GM19328 (cell line): Measurements from ENCODE around the gene ZBTB16.

Experiments
- ATAC-seq: cut with Tn5 transposase; IDR thresholded peaks from one replicate; pipeline ENCODE4 v1.9.1; 2021; ENCODE audit warnings: mild to moderate bottlenecking, moderate library complexity; ENCODE audit not compliant: unreplicated experiment

ZBTB16 gene

GRCh38 chr11:114273890-114274635, 214.6 kb downstream of the ZBTB16 start:
- ATAC-seq = no peak

DNA sequence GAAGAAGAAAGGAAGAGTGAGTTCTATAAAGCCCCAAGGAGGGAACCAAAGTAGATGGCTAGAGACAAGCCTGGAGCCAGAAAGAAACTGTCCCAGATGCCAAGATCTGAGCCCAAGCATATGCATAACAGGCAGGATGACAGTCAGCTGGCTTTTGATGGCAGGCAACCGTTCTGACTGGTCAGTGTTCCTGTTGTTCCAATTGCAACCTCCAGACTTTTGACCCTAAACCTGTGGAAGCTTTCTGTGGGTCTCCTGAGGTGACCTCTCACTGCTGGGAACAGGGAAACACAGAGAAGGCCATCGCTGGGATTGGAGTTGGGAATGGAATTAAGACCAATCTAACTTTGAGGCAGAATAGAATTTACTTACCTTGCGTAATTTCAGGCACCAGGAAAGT, 215.1 kb downstream of the ZBTB16 start:
- ATAC-seq = no peak

DNA sequence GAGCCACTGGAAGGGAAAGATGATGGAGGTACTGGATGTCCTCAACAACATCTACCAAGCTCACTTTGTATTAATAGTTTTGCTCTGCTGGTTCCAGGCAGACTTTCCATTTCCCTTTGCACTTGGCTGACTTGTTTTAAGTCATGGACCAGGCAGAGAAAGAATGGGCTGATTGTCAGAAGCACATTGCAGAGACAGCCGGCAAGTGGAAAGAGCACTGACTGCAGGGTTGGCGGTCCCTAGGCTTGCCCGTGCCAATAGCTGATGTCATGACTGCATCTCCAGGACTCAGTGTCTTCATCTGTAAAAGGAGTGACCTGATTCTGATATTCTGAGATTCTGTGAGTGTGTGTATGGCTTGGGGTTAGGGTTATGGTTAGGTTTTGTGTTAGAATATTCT, 215.8 kb downstream of the ZBTB16 start:
- no peak for ATAC-seq

- ATAC-seq = no peak
These were observed 216.6 kb downstream of the ZBTB16 start for GRCh38 chr11:114276077-114276476.

DNA sequence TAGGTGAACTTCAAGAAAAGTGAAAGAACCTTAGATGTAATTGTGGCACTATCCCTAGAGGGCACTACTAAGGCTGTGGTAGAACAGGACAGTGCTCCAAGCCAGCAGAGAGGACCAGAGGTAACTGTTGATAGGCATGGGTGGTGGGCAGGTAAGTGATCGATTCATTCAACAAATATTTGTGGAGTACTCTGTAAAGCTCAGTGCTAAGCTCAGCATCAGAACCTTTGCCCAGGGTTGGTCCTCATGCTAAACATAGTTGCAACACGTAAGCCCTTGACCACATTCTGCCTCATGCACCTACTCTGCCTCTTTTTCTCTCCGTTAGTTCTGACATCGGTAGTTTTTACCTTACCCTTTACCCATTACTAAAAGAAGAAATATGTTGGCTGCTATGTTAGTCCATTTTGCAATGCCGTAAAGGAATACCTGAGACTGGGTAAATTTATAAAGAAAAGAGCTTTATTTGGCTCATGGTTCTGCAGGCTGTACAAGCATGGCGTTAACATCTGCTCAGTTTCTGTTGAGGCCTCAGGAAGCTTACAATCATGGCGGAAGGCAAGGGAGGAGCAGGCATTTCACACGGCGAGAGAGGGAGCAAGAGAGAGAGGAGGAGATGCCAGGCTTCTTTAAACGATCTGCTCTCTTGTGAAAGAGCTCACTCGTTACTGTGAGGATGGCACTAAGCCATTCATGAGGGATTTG, 218.3 kb downstream of the ZBTB16 start:
- no peak for ATAC-seq

- ATAC-seq = no peak
These were observed 219.0 kb downstream of the ZBTB16 start for GRCh38 chr11:114278342-114279065.

DNA sequence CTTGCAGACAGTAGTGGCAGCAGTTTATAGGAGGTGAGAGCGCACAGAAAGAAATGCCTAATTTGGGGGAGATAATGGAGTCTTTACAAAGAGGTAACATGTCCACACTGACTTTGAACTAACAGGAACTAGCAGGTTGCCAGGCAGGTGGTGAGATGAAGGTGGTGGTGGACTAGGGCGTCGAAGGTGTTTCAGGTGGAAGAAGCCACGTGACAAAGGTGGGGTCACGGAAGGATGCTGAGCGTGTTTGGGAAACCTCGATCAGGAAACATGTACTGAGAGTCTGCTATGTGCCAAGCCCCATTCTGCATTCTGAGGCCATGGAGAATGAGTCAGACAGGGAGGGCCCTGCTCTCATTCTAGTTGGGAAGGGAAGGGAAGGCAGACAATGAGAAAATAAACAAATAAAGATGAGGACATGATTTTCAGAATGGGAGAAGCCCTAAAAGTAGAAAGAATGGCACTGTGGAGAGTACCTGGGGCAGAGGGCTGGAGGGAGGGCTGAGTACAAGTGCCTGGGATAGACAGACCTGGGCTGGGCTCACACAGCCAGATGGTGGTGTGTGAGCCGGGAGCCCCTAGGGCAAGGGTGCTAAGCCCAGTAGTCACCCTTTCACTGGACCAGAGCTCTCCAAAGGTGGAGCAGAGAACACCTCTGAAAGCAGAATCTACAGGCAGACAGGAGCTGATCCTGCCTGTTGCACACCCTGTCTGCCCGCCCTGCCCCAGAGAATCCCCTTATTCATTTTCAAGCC, 220.5 kb downstream of the ZBTB16 start:
- ATAC-seq = no peak

DNA sequence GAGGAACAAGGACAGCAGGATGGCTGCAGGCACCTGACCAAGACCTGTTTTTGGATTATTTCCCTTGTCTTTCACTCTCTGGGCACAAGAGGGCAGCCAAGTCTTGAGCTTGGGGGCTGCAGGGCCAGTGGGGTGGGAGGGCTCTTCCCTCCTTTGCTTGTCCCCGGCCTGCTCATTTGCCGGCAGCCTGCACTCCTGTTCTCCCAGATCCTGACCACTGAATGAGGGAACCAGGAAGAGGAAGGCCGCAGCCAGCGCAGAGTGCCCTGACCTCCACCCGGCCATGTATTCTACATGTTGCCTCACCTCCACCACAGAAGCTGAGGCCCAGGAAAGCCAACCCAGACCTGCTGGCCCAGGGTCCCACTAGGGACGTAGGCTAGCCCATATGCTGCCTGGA, 221.2 kb downstream of the ZBTB16 start:
- ATAC-seq = no peak

- ATAC-seq = no peak
These were observed 222.0 kb downstream of the ZBTB16 start for GRCh38 chr11:114281388-114281956.

- no peak for ATAC-seq
These were observed 223.0 kb downstream of the ZBTB16 start for GRCh38 chr11:114282488-114282887.

- ATAC-seq = no peak
These were observed 223.9 kb downstream of the ZBTB16 start for GRCh38 chr11:114283422-114283821.

- no peak for ATAC-seq
These were observed 224.5 kb downstream of the ZBTB16 start for GRCh38 chr11:114284021-114284420.

- no peak for ATAC-seq
These were observed 225.4 kb downstream of the ZBTB16 start for GRCh38 chr11:114284914-114285313.

DNA sequence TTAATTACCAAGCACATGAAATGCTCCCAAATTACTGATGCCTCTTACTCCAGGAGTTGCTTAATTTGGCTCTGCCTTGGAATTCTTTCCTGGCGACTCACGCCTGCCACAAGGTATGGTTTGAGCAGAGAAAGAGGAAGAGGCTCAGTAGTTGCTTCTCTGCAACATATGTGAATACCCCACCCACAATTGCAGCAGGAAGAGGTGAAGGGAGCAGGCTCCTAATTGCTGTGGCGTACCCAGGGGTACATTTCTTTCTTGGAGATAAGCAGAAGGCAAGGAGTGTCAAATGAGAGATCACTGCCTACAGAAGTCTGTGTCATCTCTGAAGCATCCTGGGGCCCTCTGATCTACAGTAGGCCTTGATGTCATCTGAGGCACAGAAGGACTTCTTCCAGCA, 226.1 kb downstream of the ZBTB16 start:
- ATAC-seq = no peak

DNA sequence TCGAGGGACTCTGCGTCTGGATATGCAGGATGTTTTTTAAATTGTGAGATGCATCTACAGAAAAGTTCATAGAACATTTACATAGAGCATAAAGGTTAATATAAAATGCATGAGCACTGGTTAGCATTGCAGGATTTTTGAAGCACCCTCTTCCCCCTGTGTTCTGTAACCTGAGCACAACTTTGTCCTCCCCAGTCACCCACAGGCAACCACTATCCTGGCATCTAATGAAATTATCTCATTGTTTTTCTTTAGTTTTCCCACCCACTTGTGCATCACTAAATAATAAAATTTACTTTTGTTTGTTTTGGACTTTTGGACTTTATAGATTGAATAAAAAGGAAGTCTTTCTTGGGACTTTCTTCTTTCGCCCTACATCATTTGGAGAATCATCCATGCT, 226.7 kb downstream of the ZBTB16 start:
- ATAC-seq = no peak

DNA sequence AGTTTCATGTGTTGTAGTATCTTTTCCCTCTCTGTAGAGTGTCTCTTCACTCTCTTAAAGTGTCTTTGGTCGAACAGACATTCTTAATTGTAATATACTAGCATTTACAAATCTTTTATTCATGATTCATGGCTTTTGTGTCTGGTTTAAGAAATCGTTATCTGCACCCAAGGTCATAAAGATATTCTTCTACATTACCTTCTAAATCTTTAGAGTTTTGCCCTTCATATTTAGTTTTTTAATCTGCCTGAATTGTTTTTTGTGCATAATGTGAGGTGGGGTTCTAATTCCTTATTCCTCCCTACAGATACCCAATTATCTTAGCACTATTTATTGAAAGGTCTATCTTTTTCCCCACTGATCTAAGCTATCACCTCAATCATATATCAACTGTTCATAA, 227.6 kb downstream of the ZBTB16 start:
- no peak for ATAC-seq

- no peak for ATAC-seq
These were observed 228.6 kb downstream of the ZBTB16 start for GRCh38 chr11:114288136-114288535.

- ATAC-seq = no peak
These were observed 230.3 kb downstream of the ZBTB16 start for GRCh38 chr11:114289779-114290178.

GRCh38 chr11:114290503-114291235, 231.2 kb downstream of the ZBTB16 start:
- no peak for ATAC-seq

GRCh38 chr11:114291381-114291780, 231.9 kb downstream of the ZBTB16 start:
- ATAC-seq = no peak
